SK-N-SH (cell line): ENCODE measurements around the gene HOMER1. TPM values are rescaled to one million over a fixed set of nuclear protein-coding genes. Genes with fewer than 3 reads are reported as not detected.

ENCODE experiments used
- CTCF ChIA-PET: fragments of 300-600, 350-600 bp; formaldehyde crosslinking; extraction: SDS; loops from one replicate; lab custom pipeline; 2021; lab: Yijun Ruan, JAX
- POLR2A ChIA-PET: fragments of 350-600 bp; sonication (Branson Sonifier 250); formaldehyde crosslinking; extraction: SDS; loops from one replicate; lab custom pipeline; 2020; ENCODE audit warnings: antibody characterized with exemption, inconsistent platforms; lab: Yijun Ruan, JAX
- DNase-seq: peaks from one replicate; pipeline ENCODE4 v3.0.0; 2012
- H2AFZ ChIP-seq: fragments of 200-600 bp; sonication (generic); 2 replicates; pipeline ENCODE4 v1.8.1; 2016; ENCODE audit warnings: antibody characterized with exemption, mild to moderate bottlenecking, low read depth
- H3F3A ChIP-seq: fragments of 200-600 bp; sonication (generic); replicated peaks from 2 replicates; pipeline ENCODE3; 2016; ENCODE audit warnings: antibody characterized with exemption, mild to moderate bottlenecking; ENCODE audit not compliant: insufficient read depth
- H3K27ac ChIP-seq, 2 experiments: fragments of 200-500 bp in 1 of 2; fragments of 200-600 bp in 1 of 2; sonication (Bioruptor generic) in 1 of 2; sonication (generic), shearing (Covaris generic) in 1 of 2; 2 replicates each; pipeline versions ENCODE4 v1.5.1 to v1.6.1; 2014 to 2016; ENCODE audit warnings: low read depth in 2 of 2, inconsistent platforms in 1 of 2, low read length in 1 of 2, mild to moderate bottlenecking in 1 of 2, mixed read lengths in 1 of 2
- H3K27me3 ChIP-seq: fragments of 200-600 bp; sonication (generic), shearing (Covaris generic); 2 replicates; pipeline ENCODE4 v1.6.1; 2016; ENCODE audit warnings: mixed run types; ENCODE audit not compliant: insufficient read depth
- H3K36me3 ChIP-seq, 2 experiments: fragments of 200-500 bp in 1 of 2; fragments of 200-600 bp in 1 of 2; sonication (Bioruptor generic) in 1 of 2; sonication (generic) in 1 of 2; replicated peaks in 1 of 2; 2 replicates each; pipeline versions ENCODE3 to v1.5.1; 2014 to 2016; ENCODE audit warnings: low read length in 1 of 2, mild to moderate bottlenecking in 1 of 2; ENCODE audit not compliant: insufficient read depth in 2 of 2, control insufficient read depth in 1 of 2
- H3K4me1 ChIP-seq, 2 experiments: fragments of 200-500 bp in 1 of 2; fragments of 200-600 bp in 1 of 2; sonication (Bioruptor generic) in 1 of 2; sonication (generic), shearing (Covaris generic) in 1 of 2; 2 replicates each; pipeline versions ENCODE4 v1.5.1 to v1.6.1; 2014 to 2016; ENCODE audit warnings: low read depth in 1 of 2, low read length in 1 of 2, mixed run types in 1 of 2; ENCODE audit not compliant: insufficient read depth in 2 of 2, control insufficient read depth in 1 of 2
- H3K4me2 ChIP-seq: fragments of 200-600 bp; sonication (generic), shearing (Covaris generic); 2 replicates; pipeline ENCODE4 v1.6.1; 2017; ENCODE audit warnings: mixed run types
- H3K4me3 ChIP-seq, 2 experiments: fragments of 200-500 bp in 1 of 2; fragments of 200-600 bp in 1 of 2; sonication (Bioruptor generic) in 1 of 2; sonication (generic), shearing (Covaris generic) in 1 of 2; 2 replicates each; pipeline versions ENCODE4 v1.5.1 to v1.8.1; 2014 to 2016; ENCODE audit warnings: low read depth in 2 of 2, inconsistent platforms in 1 of 2, low read length in 1 of 2, mild to moderate bottlenecking in 1 of 2, mixed read lengths in 1 of 2, moderate library complexity in 1 of 2
- H3K79me2 ChIP-seq: fragments of 200-600 bp; sonication (generic); 2 replicates; pipeline ENCODE4 v1.8.1; 2017; ENCODE audit warnings: mild to moderate bottlenecking; ENCODE audit not compliant: insufficient read depth
- H3K9ac ChIP-seq: fragments of 200-600 bp; sonication (generic); 2 replicates; pipeline ENCODE4 v1.6.1; 2017; ENCODE audit warnings: mixed run types
- H3K9me2 ChIP-seq: fragments of 200-600 bp; sonication (generic); 2 replicates; pipeline ENCODE4 v1.6.1; 2017; ENCODE audit warnings: mixed run types
- H3K9me3 ChIP-seq: fragments of 200-600 bp; sonication (generic); 2 replicates; pipeline ENCODE4 v1.6.1; 2017; ENCODE audit warnings: mixed run types, mild to moderate bottlenecking, moderate library complexity
- H4K20me1 ChIP-seq: fragments of 200-600 bp; sonication (generic); 2 replicates; pipeline ENCODE4 v1.6.1; 2017; ENCODE audit warnings: mild to moderate bottlenecking, mixed run types; ENCODE audit not compliant: insufficient read depth
- EZH2phosphoT487 ChIP-seq: fragments of 200-600 bp; sonication (generic); IDR thresholded peaks from 2 replicates; pipeline ENCODE4 v1.6.1; 2017; ENCODE audit warnings: low read depth, mixed run types, mild to moderate bottlenecking, antibody characterized with exemption, moderate library complexity, borderline replicate concordance
- GABPA ChIP-seq: IDR thresholded peaks from 2 replicates; pipeline ENCODE4 v1.4.0; 2012; ENCODE audit warnings: low read depth, mild to moderate bottlenecking
- NFIC ChIP-seq: IDR thresholded peaks from 2 replicates; pipeline ENCODE4 v1.4.0; 2012; ENCODE audit warnings: borderline replicate concordance
- SIN3A ChIP-seq: IDR thresholded peaks from 2 replicates; pipeline ENCODE4 v1.6.1; 2012; ENCODE audit warnings: low read depth, mild to moderate bottlenecking, low read length, moderate library complexity, borderline replicate concordance
- SMC3 ChIP-seq: IDR thresholded peaks from 2 replicates; pipeline ENCODE4 v1.6.1; 2012; ENCODE audit warnings: low read depth, low read length, improper control_type of control experiment
- TEAD4 ChIP-seq: IDR thresholded peaks from 2 replicates; pipeline ENCODE4 v1.4.0; 2012; ENCODE audit warnings: mild to moderate bottlenecking, borderline replicate concordance; ENCODE audit not compliant: insufficient read depth
- WGBS: methylation state at CpG from one replicate; pipeline ENCODE4 v1.1.6; 2017; ENCODE audit warnings: low lambda C conversion rate; 5-methylcytosine and 5-hydroxymethylcytosine counted together
- polyA plus RNA-seq, 3 experiments: library from polyadenylated mRNA; depleted of rRNA; stranded (reverse); fragments of >200 nt; gene quantifications; 2 replicates each; pipeline ENCODE4 v1.2.3, GENCODE V29; 2012
- TF ChIP-seq, protein P1 (sequence below): IDR thresholded peaks from 2 replicates; pipeline ENCODE4 v1.6.1; 2012; ENCODE audit warnings: mild to moderate bottlenecking, low read depth, low read length, moderate library complexity
- TF ChIP-seq, protein P2 (sequence below): IDR thresholded peaks from 2 replicates; pipeline ENCODE4 v1.4.0; 2012; ENCODE audit warnings: low read depth
- TF ChIP-seq, protein P3 (sequence below): fragments of 150-350 bp; IDR thresholded peaks from 2 replicates; pipeline ENCODE4 v1.6.1; 2017; ENCODE audit warnings: antibody characterized with exemption, low read length, low read depth, borderline replicate concordance

Gene HOMER1
- polyA plus RNA-seq, 1 of the 3 experiments (the other 2 are of a cell fraction): 2.2 TPM

DNA sequence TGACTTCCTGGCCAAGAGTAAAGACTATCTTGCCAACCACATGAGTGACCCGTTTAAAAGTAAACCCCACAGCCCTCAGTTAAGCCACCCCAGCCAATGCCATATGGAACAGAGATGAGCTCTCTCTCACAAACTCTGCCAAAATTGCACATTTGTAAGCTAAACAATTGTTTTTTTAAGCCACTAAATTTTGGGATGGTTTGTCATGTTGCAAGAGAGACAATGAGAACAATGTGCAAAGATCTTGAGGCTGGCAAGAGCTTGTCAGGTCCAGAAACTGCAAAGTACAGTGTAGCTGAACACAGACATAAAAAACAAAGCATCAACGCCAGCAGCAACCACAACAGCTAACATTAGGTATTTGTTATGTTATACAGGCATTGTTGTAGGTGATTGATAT, 27.8 kb downstream of the HOMER1 start:
- no peak overlapping the region for H2AFZ ChIP-seq
- no peak overlapping the region for H3K9ac ChIP-seq
- H3K4me1 ChIP-seq: peaks cover 0 to 3% of the 10 kb centered on the region in 2 experiments; a peak in 1 of 4 replicates
- no peaks in the 10 kb centered on the region for H3K27me3 ChIP-seq
- H3K27ac ChIP-seq: no peak overlapping the region
- TF ChIP-seq, protein P1, sequence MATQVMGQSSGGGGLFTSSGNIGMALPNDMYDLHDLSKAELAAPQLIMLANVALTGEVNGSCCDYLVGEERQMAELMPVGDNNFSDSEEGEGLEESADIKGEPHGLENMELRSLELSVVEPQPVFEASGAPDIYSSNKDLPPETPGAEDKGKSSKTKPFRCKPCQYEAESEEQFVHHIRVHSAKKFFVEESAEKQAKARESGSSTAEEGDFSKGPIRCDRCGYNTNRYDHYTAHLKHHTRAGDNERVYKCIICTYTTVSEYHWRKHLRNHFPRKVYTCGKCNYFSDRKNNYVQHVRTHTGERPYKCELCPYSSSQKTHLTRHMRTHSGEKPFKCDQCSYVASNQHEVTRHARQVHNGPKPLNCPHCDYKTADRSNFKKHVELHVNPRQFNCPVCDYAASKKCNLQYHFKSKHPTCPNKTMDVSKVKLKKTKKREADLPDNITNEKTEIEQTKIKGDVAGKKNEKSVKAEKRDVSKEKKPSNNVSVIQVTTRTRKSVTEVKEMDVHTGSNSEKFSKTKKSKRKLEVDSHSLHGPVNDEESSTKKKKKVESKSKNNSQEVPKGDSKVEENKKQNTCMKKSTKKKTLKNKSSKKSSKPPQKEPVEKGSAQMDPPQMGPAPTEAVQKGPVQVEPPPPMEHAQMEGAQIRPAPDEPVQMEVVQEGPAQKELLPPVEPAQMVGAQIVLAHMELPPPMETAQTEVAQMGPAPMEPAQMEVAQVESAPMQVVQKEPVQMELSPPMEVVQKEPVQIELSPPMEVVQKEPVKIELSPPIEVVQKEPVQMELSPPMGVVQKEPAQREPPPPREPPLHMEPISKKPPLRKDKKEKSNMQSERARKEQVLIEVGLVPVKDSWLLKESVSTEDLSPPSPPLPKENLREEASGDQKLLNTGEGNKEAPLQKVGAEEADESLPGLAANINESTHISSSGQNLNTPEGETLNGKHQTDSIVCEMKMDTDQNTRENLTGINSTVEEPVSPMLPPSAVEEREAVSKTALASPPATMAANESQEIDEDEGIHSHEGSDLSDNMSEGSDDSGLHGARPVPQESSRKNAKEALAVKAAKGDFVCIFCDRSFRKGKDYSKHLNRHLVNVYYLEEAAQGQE: no peak
- TF ChIP-seq EZH2phosphoT487 (no peak), TEAD4 (no peak), SIN3A (no peak)
- no peaks in the 10 kb centered on the region for H3K9me2 ChIP-seq
- ChIA-PET CTCF (interaction anchor here (1.3 kb wide), 1 partner anchor 21 kb away, joined by 7 read pairs; no protein-coding TSS in a partner anchor), POLR2A (no interaction called here)
- H3F3A ChIP-seq: no peaks in the 10 kb centered on the region
- H3K36me3 ChIP-seq: no peaks in the 10 kb centered on the region
- H3K4me2 ChIP-seq: no peak overlapping the region
- no peak for DNase-seq
- no peaks in the 10 kb centered on the region; the same call in 1 of the 2 replicates for H3K79me2 ChIP-seq
- no peak overlapping the region for H3K4me3 ChIP-seq
- WGBS: 70% methylated on average over 2 of the region's 2 CpGs
- no peaks in the 10 kb centered on the region for H4K20me1 ChIP-seq
- no peaks in the 10 kb centered on the region for H3K9me3 ChIP-seq

DNA sequence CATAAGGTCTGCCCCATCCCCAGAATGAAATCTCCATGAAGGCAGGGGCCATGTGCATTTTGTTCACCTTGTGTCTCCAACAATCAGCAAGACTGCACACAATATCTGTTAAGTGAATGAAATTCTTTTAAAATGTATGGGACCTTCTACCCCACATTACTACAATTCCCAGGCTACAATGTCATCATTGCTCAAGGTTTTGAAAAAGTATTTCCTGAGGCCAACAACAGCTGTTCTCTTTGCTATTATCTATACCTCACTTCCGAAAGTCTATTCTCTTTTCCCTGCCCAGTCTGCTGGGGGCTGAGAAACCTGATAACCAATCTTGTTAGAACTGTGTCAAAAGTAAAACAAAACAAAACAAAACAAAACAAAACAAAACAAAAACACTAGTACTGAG, 29.2 kb downstream of the HOMER1 start:
- Histone ChIP-seq H3K79me2 (peaks cover 4% of the 10 kb centered on the region; the same call in 1 of the 2 replicates), H3K9me3 (no peaks in the 10 kb centered on the region), H3K4me1 (peaks cover 0 to 3% of the 10 kb centered on the region in 2 experiments; a peak in 1 of 4 replicates), H3F3A (no peaks in the 10 kb centered on the region), H3K9ac (no peak overlapping the region), H3K9me2 (no peaks in the 10 kb centered on the region), H3K27ac (no peak overlapping the region)
- ChIA-PET POLR2A (no interaction called here), CTCF (no interaction called here)
- DNase-seq: no peak
- TF ChIP-seq, protein P2, sequence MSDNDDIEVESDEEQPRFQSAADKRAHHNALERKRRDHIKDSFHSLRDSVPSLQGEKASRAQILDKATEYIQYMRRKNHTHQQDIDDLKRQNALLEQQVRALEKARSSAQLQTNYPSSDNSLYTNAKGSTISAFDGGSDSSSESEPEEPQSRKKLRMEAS: no peak
- TF ChIP-seq, protein P3, sequence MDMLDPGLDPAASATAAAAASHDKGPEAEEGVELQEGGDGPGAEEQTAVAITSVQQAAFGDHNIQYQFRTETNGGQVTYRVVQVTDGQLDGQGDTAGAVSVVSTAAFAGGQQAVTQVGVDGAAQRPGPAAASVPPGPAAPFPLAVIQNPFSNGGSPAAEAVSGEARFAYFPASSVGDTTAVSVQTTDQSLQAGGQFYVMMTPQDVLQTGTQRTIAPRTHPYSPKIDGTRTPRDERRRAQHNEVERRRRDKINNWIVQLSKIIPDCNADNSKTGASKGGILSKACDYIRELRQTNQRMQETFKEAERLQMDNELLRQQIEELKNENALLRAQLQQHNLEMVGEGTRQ: no peak
- TF ChIP-seq GABPA (no peak), SMC3 (no peak), NFIC (no peak), SIN3A (no peak)
- TF ChIP-seq, all 33 proteins: peak for 0
- no peak overlapping the region for H3K4me3 ChIP-seq
- H3K27me3 ChIP-seq: no peaks in the 10 kb centered on the region
- WGBS: 94% methylated on average over 1 of the region's 1 CpG
- no peak overlapping the region for H3K4me2 ChIP-seq
- no peaks in the 10 kb centered on the region for H4K20me1 ChIP-seq
- no peaks in the 10 kb centered on the region for H3K36me3 ChIP-seq
- no peak overlapping the region for H2AFZ ChIP-seq
